Measurements from ENCODE around the gene MRPL10.

GRCh38 chr17:47819475-47819874, 11.9 kb downstream of the MRPL10 start:
- TF ChIP-seq YY1 (IDR thresholded peaks at IDR 0.05; ENCODE audit: insufficient read depth, insufficient read length) (no peak), SUZ12 (IDR thresholded peaks at IDR 0.05; ENCODE audit: extremely low read depth, insufficient read depth, insufficient read length) (no peak), ZNF274 (IDR thresholded peaks at IDR 0.05; ENCODE audit: low read depth, low read length) (no peak)
